ENCODE data around the gene KIF5A.

The KIF5A gene

GRCh38 chr12:57571926-57572762 lies 22.3 kb downstream of the KIF5A start:
- no peak for TF ChIP-seq CTCF (conservative IDR thresholded peaks at IDR 0.05; ENCODE audit: control insufficient read depth, insufficient read depth, low read depth, low read length)
- no peak overlapping the region for H3K4me3 ChIP-seq (ENCODE audit: control insufficient read depth, low read depth, low read length)
- no peak for DNase-seq (ENCODE audit: low read depth)

- no peak for DNase-seq (ENCODE audit: low read depth)
- TF ChIP-seq CTCF (conservative IDR thresholded peaks at IDR 0.05; ENCODE audit: control insufficient read depth, insufficient read depth, low read depth, low read length), result no peak
- no peak overlapping the region for H3K4me3 ChIP-seq (ENCODE audit: control insufficient read depth, low read depth, low read length)
Measured at GRCh38 chr12:57574795-57575194, 25.0 kb downstream of the KIF5A start.

- H3K4me3 ChIP-seq (ENCODE audit: control insufficient read depth, low read depth, low read length), result no peak overlapping the region
- no peak for DNase-seq (ENCODE audit: low read depth)
- TF ChIP-seq CTCF (conservative IDR thresholded peaks at IDR 0.05; ENCODE audit: control insufficient read depth, insufficient read depth, low read depth, low read length), result no peak
Measured at GRCh38 chr12:57575771-57576612, 26.1 kb downstream of the KIF5A start.

- TF ChIP-seq CTCF (conservative IDR thresholded peaks at IDR 0.05; ENCODE audit: control insufficient read depth, insufficient read depth, low read depth, low read length), result no peak
- no peak overlapping the region for H3K4me3 ChIP-seq (ENCODE audit: control insufficient read depth, low read depth, low read length)
- no peak for DNase-seq (ENCODE audit: low read depth)
Measured at GRCh38 chr12:57576613-57577160, 26.8 kb downstream of the KIF5A start.

GRCh38 chr12:57577981-57578758 lies 28.3 kb downstream of the KIF5A start:
- no peak for DNase-seq (ENCODE audit: low read depth)
- no peak overlapping the region for H3K4me3 ChIP-seq (ENCODE audit: control insufficient read depth, low read depth, low read length)
- no peak for TF ChIP-seq CTCF (conservative IDR thresholded peaks at IDR 0.05; ENCODE audit: control insufficient read depth, insufficient read depth, low read depth, low read length)

- DNase-seq (ENCODE audit: low read depth), result no peak
Measured at GRCh38 chr12:57579011-57579410, 29.2 kb downstream of the KIF5A start.

More at GRCh38 chr12:57579011-57579410, 29.2 kb downstream of the KIF5A start:
- H3K4me3 ChIP-seq (ENCODE audit: control insufficient read depth, low read depth, low read length), result no peak overlapping the region
- no peak for TF ChIP-seq CTCF (conservative IDR thresholded peaks at IDR 0.05; ENCODE audit: control insufficient read depth, insufficient read depth, low read depth, low read length)

All from fibroblast of mammary gland (primary cell).